GM18526 (cell line): ENCODE measurements around the gene IQSEC1.

ENCODE experiments used
- POLR2A ChIP-seq: IDR thresholded peaks from 3 replicates; pipeline ENCODE4 v1.6.1; 2011; ENCODE audit not compliant: insufficient read length; ENCODE audit errors: extremely low read depth

Gene IQSEC1

GRCh38 chr3:13095408-13095937, 22.2 kb upstream of the IQSEC1 start:
- no peak for TF ChIP-seq POLR2A

- no peak for TF ChIP-seq POLR2A
Measured at GRCh38 chr3:13093687-13094086, 20.5 kb upstream of the IQSEC1 start.

GRCh38 chr3:13092621-13093617, 19.7 kb upstream of the IQSEC1 start:
- TF ChIP-seq POLR2A, result no peak

GRCh38 chr3:13091898-13092611, 18.8 kb upstream of the IQSEC1 start:
- no peak for TF ChIP-seq POLR2A

- TF ChIP-seq POLR2A, result no peak
Measured at GRCh38 chr3:13088028-13089006, 15.1 kb upstream of the IQSEC1 start.

- no peak for TF ChIP-seq POLR2A
Measured at GRCh38 chr3:13087320-13087990, 14.2 kb upstream of the IQSEC1 start.

- TF ChIP-seq POLR2A, result no peak
Measured at GRCh38 chr3:13086531-13086981, 13.3 kb upstream of the IQSEC1 start.

GRCh38 chr3:13085846-13086179, 12.6 kb upstream of the IQSEC1 start:
- TF ChIP-seq POLR2A, result no peak

- no peak for TF ChIP-seq POLR2A
Measured at GRCh38 chr3:13085081-13085845, 12.0 kb upstream of the IQSEC1 start.

- TF ChIP-seq POLR2A, result no peak
Measured at GRCh38 chr3:13083898-13084297, 10.7 kb upstream of the IQSEC1 start.

GRCh38 chr3:13083254-13083653, 10.0 kb upstream of the IQSEC1 start:
- TF ChIP-seq POLR2A, result no peak

GRCh38 chr3:13082677-13083076, 9.4 kb upstream of the IQSEC1 start:
- no peak for TF ChIP-seq POLR2A

- no peak for TF ChIP-seq POLR2A
Measured at GRCh38 chr3:13081603-13082360, 8.6 kb upstream of the IQSEC1 start.
